RWPE1 (cell line): ENCODE results near the gene CD2.

ENCODE experiments used
- CTCF ChIA-PET: fragments of 350-600 bp; sonication (Branson Sonifier 250); formaldehyde crosslinking; extraction: SDS; loops from one replicate; lab custom pipeline; 2021; lab: Yijun Ruan, JAX
- POLR2A ChIA-PET: fragments of 400-600 bp; formaldehyde crosslinking; extraction: SDS; loops from one replicate; lab custom pipeline; 2020; ENCODE audit warnings: antibody characterized with exemption; ENCODE audit not compliant: low non-redundant PET; lab: Yijun Ruan, JAX
- DNase-seq: peaks from one replicate; pipeline ENCODE4 v3.0.0; 2012; ENCODE audit warnings: low spot score
- H3K27ac ChIP-seq: fragments of 450-650 bp; 2 replicates; pipeline ENCODE4 v1.5.1; 2017
- TF ChIP-seq, protein P1 (sequence below): fragments of 450-650 bp; conservative IDR thresholded peaks from 2 replicates; pipeline ENCODE4 v1.5.1; 2017; ENCODE audit warnings: low read depth, mild to moderate bottlenecking

CD2 gene

DNA sequence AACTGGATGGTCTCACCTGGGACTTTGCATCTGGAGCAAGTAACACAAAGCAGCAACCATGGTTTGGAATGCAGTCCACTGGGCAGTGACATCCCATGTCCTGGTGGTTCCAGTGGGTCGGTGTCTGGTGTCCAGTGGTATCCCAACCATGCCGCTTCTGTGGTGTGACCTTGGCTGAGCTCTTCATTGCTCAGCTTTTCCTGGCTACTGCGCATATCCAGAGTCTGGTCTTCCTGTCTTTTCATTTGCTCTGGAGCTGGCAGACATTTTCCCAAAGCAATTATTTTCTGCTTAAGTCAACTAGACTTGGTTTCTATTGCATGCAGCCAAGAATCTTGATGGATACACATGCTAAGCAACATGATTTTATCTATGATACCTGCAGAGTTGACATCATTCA lies 28.4 kb upstream of the CD2 start:
- CTCF ChIA-PET: interaction anchor here (0.5 to 1.1 kb wide), 5 partner anchors 12 to 228 kb away, joined by 3 to 5 read pairs (median 4); no protein-coding TSS in a partner anchor

DNA sequence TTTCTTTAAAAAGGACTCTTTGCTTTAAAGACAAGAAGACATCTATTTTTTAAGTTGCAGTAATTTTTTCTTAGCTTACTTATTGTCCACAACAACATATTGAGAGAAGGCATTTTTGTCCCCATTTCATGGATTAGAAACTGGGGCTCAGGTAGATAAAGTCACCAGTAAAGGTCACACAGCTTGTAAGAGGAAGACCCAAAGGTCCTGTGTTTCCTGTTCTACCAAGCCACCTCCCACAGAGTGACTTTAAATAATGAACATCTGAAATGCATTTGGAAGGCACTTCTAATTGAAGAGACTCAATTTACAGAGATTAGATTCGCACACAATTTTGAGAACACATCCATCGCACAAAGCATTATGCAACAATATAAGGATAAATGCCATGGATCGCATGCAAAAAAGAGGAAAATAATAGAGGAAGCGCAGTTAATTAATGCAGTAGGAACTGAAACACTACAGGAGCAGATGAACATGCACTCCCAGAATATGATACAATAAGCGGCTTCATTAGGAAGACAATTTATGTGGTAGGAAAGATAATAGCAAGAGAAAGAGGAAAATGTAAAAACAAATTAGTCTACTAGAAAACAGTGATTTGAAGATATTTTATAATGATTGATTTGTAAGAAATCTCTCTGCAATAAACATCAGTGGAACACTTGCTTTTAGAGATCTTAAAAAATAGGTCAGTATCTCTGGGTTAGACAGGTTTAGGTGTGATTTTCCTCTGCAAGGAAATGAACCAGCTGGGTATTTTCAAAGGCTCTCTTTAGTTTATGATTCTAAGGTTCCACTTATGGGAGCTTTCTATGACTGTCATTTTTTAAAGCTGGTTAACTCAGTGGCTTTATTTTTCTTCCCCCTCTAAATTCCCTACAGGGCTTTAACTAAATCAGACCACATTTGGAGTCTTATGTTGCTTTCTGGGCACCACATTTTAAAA lies 27.1 kb upstream of the CD2 start:
- no peak overlapping the region for H3K27ac ChIP-seq
- CTCF ChIA-PET: interaction anchor here (0.7 kb wide), 1 partner anchor 153 kb away, joined by 3 read pairs; no protein-coding TSS in a partner anchor
- TF ChIP-seq, protein P1, sequence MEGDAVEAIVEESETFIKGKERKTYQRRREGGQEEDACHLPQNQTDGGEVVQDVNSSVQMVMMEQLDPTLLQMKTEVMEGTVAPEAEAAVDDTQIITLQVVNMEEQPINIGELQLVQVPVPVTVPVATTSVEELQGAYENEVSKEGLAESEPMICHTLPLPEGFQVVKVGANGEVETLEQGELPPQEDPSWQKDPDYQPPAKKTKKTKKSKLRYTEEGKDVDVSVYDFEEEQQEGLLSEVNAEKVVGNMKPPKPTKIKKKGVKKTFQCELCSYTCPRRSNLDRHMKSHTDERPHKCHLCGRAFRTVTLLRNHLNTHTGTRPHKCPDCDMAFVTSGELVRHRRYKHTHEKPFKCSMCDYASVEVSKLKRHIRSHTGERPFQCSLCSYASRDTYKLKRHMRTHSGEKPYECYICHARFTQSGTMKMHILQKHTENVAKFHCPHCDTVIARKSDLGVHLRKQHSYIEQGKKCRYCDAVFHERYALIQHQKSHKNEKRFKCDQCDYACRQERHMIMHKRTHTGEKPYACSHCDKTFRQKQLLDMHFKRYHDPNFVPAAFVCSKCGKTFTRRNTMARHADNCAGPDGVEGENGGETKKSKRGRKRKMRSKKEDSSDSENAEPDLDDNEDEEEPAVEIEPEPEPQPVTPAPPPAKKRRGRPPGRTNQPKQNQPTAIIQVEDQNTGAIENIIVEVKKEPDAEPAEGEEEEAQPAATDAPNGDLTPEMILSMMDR: no peak
- no peak for DNase-seq
- POLR2A ChIA-PET: no interaction called here

More for the DNA sequence above, 28.4 kb upstream of the CD2 start:
- no peak overlapping the region for H3K27ac ChIP-seq
- POLR2A ChIA-PET: interaction anchor here (0.7 kb wide), 1 partner anchor 470 kb away, joined by 7 read pairs; no protein-coding TSS in a partner anchor
- DNase-seq: no peak
- TF ChIP-seq, protein P1: no peak

DNA sequence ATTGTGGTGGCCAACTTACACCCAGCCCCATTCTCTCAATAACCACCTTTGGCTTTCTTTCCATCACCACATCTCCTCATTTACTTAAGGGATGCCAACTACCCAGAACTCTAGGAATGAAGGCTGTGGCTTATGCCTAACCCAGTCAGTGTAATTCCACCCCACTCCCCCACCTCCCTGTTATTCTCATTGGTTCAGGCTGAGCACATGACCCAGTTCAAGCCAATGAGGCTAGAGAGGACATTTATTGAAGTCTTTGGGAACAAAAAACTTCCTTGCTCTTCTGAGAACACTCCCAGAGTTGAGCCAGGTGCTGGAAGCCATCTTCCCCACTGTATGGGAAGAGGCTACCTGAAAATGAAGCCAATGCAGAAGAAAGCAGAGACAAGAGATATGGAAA lies 22.8 kb upstream of the CD2 start:
- no peak for DNase-seq
- H3K27ac ChIP-seq: no peak overlapping the region
- ChIA-PET CTCF (interaction anchor here (0.6 kb wide), 1 partner anchor 115 kb away, joined by 4 read pairs; no protein-coding TSS in a partner anchor), POLR2A (no interaction called here)
- TF ChIP-seq, protein P1: no peak

DNA sequence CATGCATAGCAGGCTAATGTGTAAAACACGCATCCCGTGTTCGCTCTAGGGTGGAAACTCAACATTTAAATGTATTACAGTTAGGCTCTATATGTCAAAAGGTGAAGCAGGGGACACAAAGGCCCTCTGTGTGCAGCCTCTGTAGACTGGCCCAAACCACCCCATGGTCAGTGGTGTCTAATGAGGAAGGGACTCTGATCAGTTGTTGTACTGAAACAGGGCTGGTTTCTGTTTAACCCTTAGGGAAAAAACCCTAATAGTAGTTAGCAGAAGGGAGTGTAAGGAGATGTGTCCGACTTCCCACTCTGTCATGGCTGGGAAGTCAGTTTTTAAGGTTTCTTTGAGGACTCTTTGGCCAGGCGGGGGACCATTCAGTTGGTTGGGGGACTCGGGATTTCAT lies 21.5 kb upstream of the CD2 start:
- no peak overlapping the region for H3K27ac ChIP-seq
- DNase-seq: no peak
- POLR2A ChIA-PET: no interaction called here
- CTCF ChIA-PET: no interaction called here
- TF ChIP-seq, protein P1: no peak

DNA sequence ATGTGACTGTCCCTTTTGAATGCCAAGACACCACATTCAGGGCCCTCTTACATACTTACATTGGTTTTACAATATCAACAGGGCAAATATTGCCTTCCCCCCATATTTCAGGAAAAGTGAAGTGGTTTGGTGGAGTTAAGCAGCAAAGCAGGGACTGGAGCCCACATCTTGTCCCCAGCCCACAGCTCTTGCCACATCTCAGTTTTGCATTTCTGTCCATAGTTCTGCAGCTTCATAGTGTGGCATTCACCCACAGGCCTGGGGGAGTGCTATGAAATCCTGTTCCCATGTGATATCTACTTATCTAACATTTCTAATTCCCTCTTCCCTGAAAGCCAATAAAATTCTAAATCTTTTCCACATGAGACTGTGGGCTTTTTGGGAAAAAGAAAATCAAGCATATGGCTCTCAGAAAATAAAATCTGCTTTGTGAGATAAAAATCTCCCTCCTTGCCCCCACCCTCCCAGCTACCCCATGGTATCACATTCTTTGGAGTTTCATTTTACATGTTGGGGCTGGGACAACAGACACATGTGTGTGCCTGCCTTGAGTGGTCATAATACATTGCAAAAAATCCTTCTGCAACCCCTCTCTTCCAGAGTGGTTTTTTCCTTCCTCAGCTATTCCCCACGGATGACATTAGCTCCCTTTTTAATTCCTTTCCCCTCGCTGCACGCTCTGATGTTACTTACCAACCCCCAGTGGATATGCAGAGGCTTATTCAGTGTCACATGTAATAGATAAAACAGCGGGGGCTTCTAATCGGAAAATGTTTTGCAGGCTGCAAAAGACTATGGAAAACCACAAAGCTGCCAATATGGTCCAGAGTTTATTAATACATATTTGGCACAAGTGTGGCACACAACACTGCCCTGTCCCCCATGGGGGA lies 20.5 kb upstream of the CD2 start:
- TF ChIP-seq, protein P1: no peak
- ChIA-PET POLR2A (interaction anchor here (1.0 kb wide), 1 partner anchor 159 kb away, joined by 3 read pairs; no protein-coding TSS in a partner anchor), CTCF (interaction anchor here (0.7 kb wide), 2 partner anchors 11 to 84 kb away, joined by 3 read pairs; no protein-coding TSS in a partner anchor)
- no peak for DNase-seq
- H3K27ac ChIP-seq: no peak overlapping the region

DNA sequence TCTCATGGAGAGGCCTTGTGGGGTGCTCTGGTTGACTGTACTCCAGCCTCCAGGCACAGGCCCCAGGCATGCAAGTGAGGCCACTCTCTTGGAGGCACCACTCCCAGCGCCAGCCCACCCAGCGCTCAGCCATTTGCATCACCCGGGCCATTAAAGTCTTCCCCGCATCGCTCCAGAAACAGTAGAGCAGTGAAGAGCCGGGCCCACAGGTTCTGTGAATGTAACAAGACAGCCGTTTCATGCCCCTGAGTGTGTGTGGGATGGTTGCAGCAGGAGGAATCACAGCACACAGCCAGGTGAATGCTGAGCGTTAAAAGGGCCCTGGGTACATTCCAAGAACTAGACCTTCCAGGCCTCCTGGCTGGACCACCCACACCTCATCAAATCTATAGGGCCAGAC lies 19.0 kb upstream of the CD2 start:
- TF ChIP-seq, protein P1: no peak
- POLR2A ChIA-PET: no interaction called here
- CTCF ChIA-PET: no interaction called here
- no peak overlapping the region for H3K27ac ChIP-seq
- DNase-seq: no peak
